Islet precursor cell (in vitro differentiated cells): Measurements from ENCODE around the gene KLF6.

Experiments
- DNase-seq: peaks from one replicate; pipeline ENCODE4 v3.0.0-alpha.2; 2018

The KLF6 gene

GRCh38 chr10:3808689-3809199, 23.7 kb upstream of the KLF6 start:
- DNase-seq: peak; percentile 42

- peak; percentile 42 for DNase-seq
Observed at GRCh38 chr10:3807928-3808496, 23.0 kb upstream of the KLF6 start.

GRCh38 chr10:3807211-3807927, 22.4 kb upstream of the KLF6 start:
- peak; percentile 85 for DNase-seq

GRCh38 chr10:3806603-3807002, 21.6 kb upstream of the KLF6 start:
- DNase-seq: peak; percentile 68

- peak; percentile 99 for DNase-seq
Observed at GRCh38 chr10:3805791-3806461, 20.9 kb upstream of the KLF6 start.

GRCh38 chr10:3805201-3805790, 20.3 kb upstream of the KLF6 start:
- peak; percentile 52 for DNase-seq

- peak; percentile 57 for DNase-seq
Observed at GRCh38 chr10:3803927-3804741, 19.1 kb upstream of the KLF6 start.

GRCh38 chr10:3803295-3803926, 18.4 kb upstream of the KLF6 start:
- DNase-seq: peak; percentile 77

GRCh38 chr10:3802526-3803265, 17.7 kb upstream of the KLF6 start:
- DNase-seq: peak; percentile 52

- DNase-seq: peak; percentile 8
Observed at GRCh38 chr10:3801558-3802192, 16.7 kb upstream of the KLF6 start.

GRCh38 chr10:3800586-3800985, 15.6 kb upstream of the KLF6 start:
- peak; percentile 1 for DNase-seq

GRCh38 chr10:3797750-3798149, 12.7 kb upstream of the KLF6 start:
- peak; percentile 22 for DNase-seq

- DNase-seq: peak; percentile 8
Observed at GRCh38 chr10:3793553-3793952, 8.5 kb upstream of the KLF6 start.

GRCh38 chr10:3792710-3793219, 7.8 kb upstream of the KLF6 start:
- no peak for DNase-seq

- no peak for DNase-seq
Observed at GRCh38 chr10:3791974-3792633, 7.1 kb upstream of the KLF6 start.

GRCh38 chr10:3790858-3791257, 5.8 kb upstream of the KLF6 start:
- peak; percentile 31 for DNase-seq

GRCh38 chr10:3790272-3790671, 5.3 kb upstream of the KLF6 start:
- no peak for DNase-seq

GRCh38 chr10:3789621-3790020, 4.6 kb upstream of the KLF6 start:
- DNase-seq: no peak

GRCh38 chr10:3787816-3788215, 2.8 kb upstream of the KLF6 start:
- DNase-seq: peak; percentile 49

GRCh38 chr10:3787016-3787400, 2.0 kb upstream of the KLF6 start:
- DNase-seq: peak; percentile 35
